HG02759 (cell line): ENCODE results near the gene IKBKE.

Source experiments
- ATAC-seq: cut with Tn5 transposase; IDR thresholded peaks from one replicate; pipeline ENCODE4 v1.9.1; 2021; ENCODE audit warnings: mild to moderate bottlenecking, moderate library complexity; ENCODE audit not compliant: unreplicated experiment

The IKBKE gene

DNA sequence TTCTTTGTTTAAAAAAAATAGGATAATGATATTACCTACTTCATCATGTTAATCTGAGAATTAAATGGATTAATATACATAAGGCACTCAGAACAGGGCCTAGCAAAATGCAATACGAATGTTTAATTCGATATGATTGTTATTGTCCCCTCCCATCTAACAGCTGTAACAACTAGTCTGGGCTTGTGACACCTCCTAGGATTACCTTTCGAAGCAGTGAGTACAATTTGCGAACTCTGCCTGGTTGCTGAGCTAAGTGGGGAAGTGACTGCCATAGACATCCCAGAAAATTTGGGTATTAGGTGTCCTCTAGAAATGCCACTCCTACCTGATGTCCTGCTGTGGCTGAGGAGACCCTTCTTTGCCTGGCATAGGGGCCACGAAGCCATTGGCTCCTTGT is 40.1 kb downstream of the IKBKE start:
- ATAC-seq: no peak

GRCh38 chr1:206511362-206512057 is 41.2 kb downstream of the IKBKE start:
- ATAC-seq: no peak

DNA sequence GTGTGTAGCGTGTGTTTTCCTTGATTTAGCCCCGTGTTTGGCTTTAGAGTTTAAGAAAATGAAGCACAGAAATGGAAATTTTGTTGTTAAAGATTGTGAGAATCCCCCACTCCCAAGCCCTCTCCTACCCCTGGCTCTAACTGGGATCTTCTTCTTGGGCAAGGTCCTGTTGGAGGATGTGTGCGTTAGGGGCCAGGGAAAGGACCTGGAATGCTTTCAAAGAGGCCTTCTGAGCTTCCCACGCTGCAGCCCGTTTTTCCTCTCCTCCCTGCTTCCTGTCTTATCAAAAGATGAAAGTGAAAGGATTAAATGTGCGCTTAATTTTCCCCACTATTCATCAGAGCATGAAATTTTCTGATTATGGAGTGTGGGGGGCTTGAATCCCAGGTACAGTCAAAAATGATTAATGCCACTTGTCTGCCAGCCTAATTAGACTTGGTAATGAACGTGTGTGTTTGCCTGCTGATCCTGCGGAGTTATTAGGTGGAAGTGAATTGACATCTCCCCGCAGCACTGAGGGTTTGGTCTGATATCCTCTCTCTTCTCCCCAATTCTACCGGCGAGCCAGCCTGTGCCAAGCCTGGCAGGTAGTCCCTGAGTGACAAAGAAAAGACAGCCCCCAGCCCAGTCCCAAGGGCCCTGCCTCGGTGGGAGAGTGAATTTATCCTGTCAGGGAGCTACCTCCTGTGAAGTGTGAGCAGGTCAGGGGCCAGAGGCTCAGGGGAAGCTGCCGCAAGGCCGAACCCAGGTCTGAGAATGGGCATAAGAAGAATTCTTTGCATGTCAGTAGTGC is 42.0 kb downstream of the IKBKE start:
- no peak for ATAC-seq

DNA sequence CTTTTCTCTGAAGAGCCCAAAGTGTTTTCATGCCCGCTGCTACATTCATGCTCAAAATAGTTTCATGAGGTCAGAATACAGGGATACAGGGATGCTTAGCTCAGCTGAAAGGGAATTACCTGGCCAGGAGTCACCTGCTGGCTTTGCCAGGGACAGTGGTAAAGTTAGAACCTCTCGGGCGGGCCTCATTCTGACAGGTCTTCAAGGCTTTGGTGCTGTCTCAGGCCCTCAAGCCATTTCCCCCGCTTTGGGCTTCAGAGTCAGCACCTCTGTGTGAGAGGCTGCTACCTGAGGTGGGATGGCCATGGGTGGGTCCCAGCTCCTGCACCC is 42.5 kb downstream of the IKBKE start:
- ATAC-seq: no peak

GRCh38 chr1:206513312-206514111 is 43.2 kb downstream of the IKBKE start:
- no peak for ATAC-seq

DNA sequence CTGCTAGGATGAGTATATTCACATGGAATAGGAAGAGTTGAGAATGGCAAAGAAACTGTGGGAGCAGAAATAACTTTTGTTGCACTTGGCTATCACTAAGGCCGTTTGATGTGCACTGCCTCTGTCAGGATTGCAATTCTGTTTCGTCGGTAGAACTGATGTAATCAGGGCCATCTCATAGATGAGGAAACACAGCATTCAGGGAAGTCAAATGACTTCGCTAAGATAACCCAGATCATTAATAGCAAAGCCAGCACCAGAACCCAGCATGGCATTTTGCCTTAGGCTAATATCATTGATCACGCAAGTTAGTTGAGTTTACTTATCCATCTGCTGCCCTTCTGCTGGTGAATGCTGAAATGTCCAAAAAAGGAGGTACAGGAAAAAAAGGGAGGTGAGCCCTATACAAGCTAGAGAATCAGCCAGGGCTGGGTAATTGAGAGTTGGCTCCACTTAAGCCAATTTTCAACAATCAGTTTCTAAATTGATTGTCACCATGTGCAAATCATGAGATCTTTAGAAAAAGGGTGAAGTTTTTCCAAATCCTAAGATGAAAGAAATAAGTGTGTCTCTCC is 44.6 kb downstream of the IKBKE start:
- no peak for ATAC-seq

- ATAC-seq: no peak
Observed at GRCh38 chr1:206516728-206516990, 46.4 kb downstream of the IKBKE start.

DNA sequence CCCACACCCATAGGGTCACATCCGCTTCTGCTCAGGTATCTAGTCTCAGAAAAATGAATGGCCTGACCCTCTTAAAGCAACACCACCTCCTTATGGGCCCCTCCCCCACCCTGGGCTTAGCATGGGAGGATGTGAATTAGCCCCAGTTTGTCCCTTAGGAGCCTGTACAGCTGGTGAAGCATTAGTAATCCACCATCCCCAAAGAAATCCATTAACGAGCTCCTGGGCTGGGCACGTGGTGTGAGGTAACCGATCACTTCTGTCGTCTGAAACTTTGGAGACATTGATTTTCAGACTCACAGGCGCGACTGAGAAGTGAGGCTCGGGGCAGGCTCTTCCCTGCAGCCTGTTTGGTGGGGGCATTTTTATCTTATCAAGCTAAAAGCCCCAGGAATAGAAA is 47.5 kb downstream of the IKBKE start:
- ATAC-seq: no peak

GRCh38 chr1:206518206-206518605 is 47.9 kb downstream of the IKBKE start:
- ATAC-seq: no peak

DNA sequence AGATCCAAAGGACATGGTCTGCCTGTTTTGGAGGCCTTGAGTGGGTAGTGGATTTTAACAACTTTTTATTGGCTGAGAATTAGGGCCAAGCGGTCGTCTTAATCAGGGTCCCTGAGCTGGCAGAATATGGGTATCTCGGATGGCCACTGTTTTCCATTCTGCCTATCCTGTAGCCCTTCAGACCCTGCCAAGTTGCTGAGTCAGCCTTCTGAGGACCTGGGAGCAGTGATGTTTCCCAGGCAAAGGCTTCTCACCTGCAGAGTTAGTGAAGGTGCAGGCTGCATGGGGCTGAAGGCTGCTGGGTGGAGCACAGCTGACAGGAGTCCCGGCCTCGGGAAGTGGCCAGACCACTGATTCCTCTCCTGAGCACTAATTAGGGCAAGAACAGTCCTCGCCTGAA is 48.5 kb downstream of the IKBKE start:
- no peak for ATAC-seq

GRCh38 chr1:206521127-206521526 is 50.9 kb downstream of the IKBKE start:
- no peak for ATAC-seq

- no peak for ATAC-seq
Observed at GRCh38 chr1:206521694-206522402, 51.6 kb downstream of the IKBKE start.

DNA sequence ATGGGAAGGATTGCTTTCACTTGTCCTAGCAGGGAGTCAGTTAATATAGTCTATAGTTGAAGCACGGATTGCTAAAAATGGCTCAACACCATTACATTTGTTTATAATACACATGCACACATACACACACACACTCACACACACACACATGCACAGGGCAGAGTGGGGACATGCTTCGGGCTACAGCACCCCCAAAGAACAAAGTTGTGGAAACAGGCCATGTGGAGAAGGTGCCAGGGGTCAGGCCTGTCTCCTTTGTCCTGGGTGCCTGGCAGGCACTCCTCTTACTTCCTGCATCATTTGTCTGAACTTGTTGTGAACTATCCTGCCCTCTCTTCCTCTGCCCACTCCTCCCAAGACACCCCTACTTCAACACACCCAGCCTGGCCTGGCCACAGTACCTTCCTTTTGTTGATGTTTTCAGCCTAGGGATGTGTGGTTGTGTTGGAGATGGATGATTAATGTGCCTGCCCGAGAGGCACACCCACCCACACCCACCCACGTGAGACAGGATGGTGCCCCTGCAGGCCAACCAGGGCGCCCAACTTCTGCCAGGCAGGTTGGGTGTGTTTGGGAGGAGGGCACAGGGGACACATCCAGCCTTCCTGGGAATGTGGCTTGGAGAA is 54.6 kb downstream of the IKBKE start:
- no peak for ATAC-seq

- no peak for ATAC-seq
Observed at GRCh38 chr1:206526064-206526911, 56.0 kb downstream of the IKBKE start.

- ATAC-seq: no peak
Observed at GRCh38 chr1:206529425-206529824, 59.1 kb downstream of the IKBKE start.

- no peak for ATAC-seq
Observed at GRCh38 chr1:206532368-206532767, 62.1 kb downstream of the IKBKE start.

GRCh38 chr1:206534552-206534951 is 64.3 kb downstream of the IKBKE start:
- ATAC-seq: no peak

- ATAC-seq: no peak
Observed at GRCh38 chr1:206535853-206536188, 65.5 kb downstream of the IKBKE start.

DNA sequence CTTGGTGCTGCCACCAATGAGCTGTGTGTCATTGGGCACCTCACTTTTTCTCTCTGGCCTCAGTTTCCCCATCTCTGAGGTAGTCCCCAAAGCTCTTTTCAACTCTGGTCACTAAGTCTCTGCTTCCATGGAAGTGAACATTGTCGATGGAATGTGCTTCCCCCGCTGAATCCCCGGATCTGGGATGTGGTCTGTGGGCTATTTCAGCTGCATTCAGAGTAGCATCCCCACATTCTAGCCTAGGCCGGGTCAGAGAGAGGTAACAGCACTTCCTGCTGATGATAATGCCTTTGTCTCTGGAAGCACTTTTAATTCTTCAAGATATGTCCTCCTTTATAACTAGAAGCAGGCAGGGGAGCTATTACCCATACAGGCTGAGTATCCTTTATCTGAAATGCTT is 66.9 kb downstream of the IKBKE start:
- no peak for ATAC-seq
